OCI-LY1 (cell line): ENCODE measurements around the gene BPIFB2.

Source experiments
- CTCF ChIP-seq: fragments of 200-600 bp; sonication (generic), shearing (Covaris generic); IDR thresholded peaks from 2 replicates; pipeline ENCODE4 v1.5.1; 2017; ENCODE audit warnings: mild to moderate bottlenecking, antibody characterized with exemption, low read length, moderate library complexity, mixed read lengths
- EZH2 ChIP-seq: fragments of 200-600 bp; sonication (generic), shearing (Covaris generic); IDR thresholded peaks from 2 replicates; pipeline ENCODE4 v1.8.0; 2017; ENCODE audit warnings: borderline replicate concordance, mixed run types, mild to moderate bottlenecking, antibody characterized with exemption, low read length, moderate library complexity, mixed read lengths

GRCh38 chr20:32979201-32979998, 28.1 kb upstream of the BPIFB2 start:
- TF ChIP-seq CTCF (no peak), EZH2 (no peak)
